GOT3 (cell line): ENCODE measurements around the gene HPCAL1.
"Not testable (repeated sequence)": the region's sequence is repeated elsewhere in the genome, so short reads cannot be mapped to it uniquely, and the experiment has no call there.

Source experiments
- DNase-seq: peaks from one replicate; lab custom pipeline; 2025; ENCODE audit warnings: mixed read lengths; lab: John Stamatoyannopoulos, UW

The HPCAL1 gene

DNA sequence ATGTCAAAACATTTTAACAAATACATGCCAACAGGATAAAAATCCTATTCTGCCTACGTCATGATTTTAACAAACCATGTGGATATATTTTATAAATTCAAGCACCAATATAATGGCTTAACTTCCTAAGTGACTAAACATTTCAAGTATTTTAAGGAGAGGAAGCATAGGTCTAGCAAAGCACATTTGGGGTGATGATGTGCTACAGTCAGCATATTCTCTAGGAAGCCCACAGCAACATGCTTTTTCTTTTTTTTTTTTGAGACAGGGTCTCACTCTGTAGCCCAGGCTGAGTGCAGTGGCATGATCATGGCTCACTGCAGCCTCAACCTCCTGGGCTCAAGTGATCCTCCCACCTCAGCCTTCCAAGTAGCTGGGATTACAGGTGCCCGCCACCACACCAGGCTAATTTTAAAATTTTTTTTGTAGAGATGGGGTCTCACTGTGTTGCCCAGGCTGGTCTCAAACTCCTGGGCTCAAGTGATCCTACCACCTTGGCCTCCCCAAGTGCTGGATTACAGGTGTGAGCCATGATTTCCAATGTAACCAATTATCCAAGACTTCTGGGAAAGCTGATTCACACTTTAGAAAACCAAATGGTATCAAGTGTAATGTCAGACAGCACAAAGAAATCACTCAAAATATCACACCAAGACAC lies 139.9 kb downstream of the HPCAL1 start:
- DNase-seq: not testable (repeated sequence)

DNA sequence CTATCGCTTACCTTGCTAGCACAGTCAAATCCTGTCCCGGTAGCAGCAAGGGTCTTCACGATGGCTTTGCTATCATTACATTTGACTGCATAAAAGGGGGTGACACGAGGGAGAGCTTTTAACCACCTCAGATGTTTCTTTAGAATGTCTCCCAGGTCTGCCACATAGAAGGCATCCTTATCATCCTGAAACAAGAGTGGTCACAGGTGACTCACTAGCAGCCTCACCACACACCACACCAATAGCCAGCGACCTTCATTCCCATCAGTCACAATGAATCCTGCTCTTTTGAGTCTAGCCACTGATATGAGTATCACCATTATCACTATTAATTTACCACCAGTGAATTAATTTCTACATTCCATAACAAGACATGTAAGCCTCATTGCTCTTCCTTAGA lies 141.8 kb downstream of the HPCAL1 start:
- DNase-seq: no peak

DNA sequence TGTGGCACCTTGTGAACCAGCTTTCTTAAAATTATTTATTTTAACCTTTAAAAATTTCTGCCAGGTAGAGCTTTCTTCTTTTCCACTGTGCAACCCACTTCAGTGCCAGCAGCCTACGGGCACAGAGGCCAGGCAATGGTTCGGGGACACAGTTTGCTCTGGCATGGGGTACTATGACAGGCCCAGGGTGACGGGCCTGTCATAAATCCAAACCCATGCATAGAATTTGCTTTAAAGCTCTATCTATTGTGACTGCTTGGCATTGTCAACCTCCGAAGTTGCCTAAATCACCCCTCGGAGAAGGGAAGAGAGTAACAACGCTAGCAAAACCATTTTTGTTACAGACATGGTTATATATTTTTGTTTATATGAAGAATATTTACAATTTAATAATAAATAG lies 143.9 kb downstream of the HPCAL1 start:
- DNase-seq: no peak

DNA sequence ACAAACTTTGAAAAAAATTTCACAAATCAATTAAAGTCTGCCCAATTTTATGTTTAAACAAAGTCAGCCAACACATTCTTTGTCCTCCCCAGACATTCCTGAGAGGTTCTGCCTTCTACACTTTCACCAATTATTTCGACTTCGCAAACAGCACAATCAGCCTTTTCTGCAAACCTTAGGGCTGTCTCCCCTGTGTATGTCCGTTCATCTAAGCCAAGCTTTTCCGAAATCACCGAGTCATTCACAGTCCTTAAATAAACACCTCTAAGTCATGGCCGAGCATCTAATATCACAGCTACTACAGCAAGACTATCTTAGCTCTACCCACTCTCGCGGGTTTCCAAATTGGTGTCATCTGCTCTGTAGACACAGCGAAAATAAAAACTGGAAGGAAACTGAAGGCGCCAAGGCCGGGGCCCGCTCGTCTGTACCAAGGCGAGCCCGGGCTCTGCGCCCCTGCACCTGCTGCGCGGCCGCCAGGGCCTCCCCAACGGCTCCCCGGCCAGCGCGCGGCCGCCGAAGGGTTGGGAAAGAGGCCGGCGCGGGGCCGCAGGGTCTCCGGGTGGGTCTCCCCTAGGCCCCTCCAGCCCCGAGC lies 144.7 kb downstream of the HPCAL1 start:
- DNase-seq: no peak

DNA sequence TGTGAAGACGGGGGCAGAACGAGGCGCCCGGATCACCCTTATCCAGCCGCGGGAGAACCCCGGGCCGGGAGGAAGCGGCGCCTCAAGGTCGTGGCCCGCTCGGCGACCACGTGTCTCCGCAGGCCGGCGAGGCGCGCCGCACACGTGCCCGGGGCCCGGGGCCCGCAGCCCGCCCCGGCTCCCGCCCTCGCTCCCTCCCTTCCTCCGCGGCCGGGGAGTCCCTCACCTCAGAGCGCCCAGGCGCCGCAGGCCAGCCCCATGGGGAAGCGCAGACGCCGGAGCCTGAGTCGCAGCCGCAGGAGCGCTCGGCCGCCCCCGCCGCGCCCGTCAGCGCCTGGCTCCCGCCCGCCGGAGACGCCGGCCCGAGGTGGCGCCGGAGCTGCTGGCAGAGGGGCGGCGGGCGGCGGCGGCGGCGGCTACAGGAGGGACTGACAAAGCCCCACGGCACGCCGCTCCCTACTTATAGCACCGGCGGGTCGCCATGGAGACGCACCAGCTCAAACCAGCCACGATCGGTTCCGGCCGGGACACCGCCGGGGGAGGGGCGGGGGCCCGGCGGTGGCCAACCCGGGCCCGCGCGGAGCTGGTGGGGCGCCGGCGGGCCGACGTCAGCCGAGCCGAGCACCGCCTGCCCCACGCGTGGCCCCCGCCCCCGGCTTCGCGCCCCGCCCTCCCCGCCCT lies 145.3 kb downstream of the HPCAL1 start, which contains the start of gene ODC1:
Gene ODC1 (minus strand): TSS at position 433 of the 681 bp plus-strand sequence. CDS start 3,295 bp downstream, outside the sequence.
- DNase-seq: peak; percentile 87

DNA sequence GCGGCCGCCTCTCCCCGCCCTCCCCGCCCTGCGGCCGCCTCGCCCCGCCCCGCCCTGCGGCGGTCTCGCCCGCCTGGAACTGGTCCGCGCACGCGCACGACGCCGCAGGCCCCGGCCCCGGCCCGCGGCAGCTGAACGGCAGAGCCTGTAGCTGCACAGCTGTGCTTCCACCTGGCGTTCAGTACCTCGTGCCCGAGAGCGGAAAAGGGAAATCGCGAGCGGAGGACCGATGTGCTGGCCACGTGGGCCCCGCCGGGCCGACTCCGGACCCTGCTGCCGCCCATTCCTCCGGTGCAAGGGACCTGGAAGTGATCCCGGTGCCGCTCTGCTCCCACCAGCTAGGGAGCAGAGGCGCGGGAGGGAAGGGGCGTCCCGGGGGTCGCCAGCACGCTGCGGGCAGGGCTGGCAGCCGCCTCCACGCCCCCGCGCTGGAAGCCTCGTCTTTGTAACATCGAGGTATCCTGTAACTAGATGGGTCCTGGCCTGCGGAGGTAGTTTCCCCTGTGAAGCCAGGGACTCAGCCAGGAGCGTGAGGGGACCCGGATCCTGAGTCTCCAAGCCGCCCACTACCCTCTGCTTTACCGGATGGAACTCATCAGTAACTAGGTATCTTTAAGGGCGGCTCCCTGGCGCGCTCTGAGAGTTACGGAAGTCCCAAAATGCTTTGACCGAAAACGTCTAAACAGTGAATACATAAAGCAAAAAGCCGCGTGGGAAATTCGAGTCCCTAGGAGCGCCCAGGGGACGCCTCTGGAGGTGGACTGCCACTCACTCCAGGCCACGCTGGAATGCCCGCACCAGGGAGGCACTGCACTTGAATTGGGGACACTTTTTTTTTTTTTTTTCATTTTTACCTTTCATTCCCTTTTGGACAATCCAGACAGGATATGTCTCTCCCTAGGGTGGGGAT lies 146.1 kb downstream of the HPCAL1 start:
- DNase-seq: no peak

DNA sequence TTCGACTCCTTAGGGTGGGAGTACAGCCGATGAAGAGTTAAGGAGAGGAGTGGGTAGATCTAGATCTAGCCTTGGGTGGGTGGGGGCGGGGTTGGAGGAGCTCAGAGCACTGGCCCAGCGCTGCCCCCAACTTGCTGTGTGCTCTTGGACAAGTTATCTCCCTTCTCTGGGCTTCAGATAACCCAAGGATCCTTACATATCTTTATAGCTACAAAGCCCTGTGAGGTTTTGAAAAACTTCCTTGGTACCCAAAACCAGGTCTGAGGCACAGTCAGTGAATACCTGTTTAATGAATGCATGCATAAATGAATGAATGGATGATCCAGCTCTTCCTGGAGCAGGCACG lies 146.8 kb downstream of the HPCAL1 start:
- no peak for DNase-seq

DNA sequence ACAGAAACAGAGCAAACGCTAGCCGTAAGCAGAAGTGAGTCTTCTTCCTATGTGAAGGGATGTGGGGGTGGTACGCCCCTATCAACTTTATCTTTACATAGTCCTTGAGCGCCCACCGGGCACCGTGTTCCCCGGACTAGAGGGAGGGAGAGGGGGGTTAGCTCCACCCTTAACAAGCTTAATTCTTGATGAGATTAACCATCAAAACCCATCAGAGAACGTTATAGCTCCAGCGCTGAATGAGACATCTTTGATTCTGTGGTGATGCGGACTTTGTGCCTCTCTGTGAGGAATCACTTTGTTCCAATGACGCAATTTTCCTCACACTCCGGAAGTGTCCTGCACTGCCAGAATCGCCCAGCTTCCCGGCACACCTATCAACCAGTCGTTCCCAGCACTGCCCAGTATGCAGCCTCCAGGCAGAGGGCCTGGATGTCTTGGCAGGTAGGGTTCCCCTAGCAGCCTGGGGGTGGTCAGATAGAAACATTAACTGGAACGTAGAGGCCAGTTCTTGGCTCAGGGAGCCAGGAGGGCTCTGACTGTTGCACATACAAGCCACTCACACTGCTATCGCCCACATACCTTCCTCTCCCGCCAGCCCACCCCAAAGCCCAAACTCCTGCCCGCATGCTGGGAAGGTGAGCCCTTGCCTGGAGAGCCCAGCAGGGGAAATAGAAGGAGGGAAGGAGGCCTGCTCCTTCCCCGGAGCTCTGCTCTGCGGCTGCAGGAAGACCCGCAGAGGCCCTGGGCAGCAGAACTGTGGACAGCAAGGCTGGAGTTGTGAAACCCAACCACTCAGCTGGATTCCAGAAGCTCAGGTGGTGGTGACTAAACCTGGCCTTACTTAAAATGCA lies 147.4 kb downstream of the HPCAL1 start:
- no peak for DNase-seq

DNA sequence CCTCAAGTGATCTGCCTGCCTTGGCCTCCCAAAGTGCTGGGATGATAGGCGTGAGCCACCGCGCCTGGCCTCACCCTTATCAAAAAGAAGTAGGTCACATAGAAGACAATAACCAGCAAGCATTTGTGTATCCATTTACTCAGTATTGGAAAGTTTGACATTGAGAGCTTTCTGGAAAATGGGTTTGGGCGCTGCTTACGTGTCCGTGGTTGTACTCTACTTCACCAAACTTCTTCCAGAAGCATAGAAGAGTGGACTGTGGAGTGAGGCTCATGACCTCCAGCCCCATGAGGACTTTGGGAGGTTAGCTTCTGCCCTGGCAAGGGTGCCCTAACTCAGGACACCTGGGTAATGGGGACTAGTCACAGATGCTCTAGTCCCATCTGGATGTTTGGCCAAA lies 149.1 kb downstream of the HPCAL1 start:
- no peak for DNase-seq

DNA sequence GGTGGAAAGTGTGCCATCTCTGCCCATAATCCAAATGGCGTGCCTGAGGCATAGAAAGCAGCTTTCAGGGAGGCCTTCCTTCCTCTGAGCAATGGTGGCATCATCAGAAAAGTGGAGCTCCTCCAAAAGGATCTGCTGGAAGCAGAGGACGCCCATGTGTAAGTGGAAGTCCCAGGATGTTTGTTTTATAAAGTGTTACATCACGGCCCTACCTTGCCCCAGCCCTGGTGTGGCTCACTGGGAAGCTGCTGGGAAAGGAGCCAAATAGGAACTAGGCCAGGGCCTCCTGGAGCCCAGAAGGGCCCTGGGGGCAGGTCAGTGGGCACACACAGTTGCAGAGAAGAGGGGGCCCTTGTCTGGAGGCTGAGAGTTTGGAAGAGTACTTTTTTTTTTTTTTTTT lies 149.6 kb downstream of the HPCAL1 start:
- peak; percentile 10 for DNase-seq

DNA sequence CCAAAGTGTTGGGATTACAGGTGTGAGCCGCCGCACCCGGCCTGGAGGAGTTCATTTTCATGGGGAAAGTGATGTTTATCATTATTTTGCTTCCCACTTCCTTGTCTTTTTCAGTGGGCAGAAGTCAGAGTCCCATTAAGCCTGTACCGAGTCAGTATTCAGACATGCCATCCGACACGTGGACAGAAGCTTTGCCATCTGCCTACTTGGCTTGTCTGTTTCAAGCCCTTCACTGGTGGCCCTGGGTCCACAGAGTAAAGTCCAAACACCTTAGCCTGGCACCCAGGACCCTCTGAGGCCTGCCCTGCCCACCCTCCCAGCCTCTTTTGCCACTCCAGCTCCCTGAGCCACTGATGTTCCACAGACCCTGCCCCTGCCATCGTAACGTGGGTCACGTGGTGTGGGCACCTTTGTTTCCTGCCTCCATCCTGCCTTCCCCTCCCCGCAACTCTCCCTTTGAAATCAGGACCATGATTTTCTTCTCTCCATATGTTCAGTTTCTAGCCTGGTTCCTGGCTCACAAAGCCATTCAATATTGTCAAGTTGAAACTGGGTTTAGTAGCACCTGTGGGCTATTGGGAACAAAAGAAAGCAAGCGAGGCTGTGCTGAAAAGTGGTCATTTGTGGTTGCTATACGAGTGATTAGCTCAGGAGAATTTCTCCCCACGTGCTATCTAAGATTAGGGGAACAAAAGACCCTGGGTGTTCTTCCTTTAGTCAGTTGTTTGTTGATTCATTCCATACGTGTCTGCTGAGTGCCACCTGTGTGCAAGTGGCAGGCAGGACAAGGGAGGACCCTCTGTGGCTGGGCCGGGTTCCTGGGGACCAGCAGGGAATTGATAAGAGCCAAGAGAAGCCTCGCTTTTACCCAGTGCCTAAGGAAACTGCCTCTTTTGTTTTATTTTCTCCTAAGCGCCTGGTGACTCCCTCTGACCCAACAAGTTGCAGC lies 150.5 kb downstream of the HPCAL1 start:
- no peak for DNase-seq

DNA sequence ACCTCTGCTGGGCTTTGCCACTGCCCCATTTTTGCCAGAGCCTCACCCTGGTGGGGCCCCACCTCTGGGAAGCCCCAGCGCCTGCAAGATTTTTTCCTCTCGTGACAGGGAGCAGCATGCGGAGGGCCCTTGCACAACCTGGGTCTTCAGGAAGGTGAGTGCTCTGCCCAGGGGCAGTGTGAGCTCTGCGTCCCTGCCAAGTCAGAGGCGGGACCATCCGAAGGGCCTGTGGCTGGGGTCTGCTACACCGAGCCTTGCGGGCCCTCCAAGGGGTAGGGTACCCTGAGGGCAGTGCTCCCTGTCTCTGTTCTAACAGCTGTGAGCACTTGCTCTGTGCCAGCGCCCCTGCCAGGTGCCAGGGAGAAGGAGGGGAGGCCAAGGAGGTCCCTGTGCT lies 151.2 kb downstream of the HPCAL1 start:
- no peak for DNase-seq

DNA sequence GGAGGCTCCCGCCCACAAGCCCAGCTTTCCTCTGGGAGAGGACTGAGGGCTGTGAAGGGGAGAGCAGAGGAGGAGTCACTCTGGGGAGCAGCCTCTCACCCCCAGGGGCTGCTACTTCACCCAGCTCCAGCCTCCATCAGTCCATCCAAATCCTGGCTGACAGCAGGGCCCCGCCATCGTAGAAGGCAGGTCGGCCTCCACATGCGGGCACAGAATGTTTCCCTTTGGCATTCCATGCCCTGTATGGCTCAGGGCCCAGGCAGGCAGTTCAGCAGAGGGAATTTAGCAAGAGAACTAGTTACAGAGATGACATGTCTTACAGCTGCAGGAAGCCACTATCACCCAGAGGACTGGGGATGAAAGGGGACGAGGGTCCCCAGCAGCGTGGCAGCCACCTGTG lies 151.8 kb downstream of the HPCAL1 start:
- no peak for DNase-seq

DNA sequence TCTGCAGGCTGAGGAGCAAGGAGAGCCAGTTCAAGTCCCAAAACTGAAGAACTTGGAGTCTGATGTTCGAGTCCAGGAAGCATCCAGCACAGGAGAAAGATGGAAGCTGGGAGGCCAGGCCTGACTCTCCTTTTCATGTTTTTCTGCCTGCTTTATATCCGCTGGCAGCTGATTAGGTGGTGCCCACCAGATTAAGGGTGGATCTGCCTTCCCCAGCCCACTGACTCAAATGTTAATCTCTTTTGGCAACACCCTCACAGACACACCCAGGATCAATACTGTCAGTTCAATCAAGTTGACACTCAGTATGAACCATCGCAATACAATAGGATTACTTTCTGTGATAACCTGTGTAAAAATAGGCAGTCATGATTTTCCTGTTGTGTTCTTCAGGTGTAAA lies 154.5 kb downstream of the HPCAL1 start:
- DNase-seq: not testable (repeated sequence)

DNA sequence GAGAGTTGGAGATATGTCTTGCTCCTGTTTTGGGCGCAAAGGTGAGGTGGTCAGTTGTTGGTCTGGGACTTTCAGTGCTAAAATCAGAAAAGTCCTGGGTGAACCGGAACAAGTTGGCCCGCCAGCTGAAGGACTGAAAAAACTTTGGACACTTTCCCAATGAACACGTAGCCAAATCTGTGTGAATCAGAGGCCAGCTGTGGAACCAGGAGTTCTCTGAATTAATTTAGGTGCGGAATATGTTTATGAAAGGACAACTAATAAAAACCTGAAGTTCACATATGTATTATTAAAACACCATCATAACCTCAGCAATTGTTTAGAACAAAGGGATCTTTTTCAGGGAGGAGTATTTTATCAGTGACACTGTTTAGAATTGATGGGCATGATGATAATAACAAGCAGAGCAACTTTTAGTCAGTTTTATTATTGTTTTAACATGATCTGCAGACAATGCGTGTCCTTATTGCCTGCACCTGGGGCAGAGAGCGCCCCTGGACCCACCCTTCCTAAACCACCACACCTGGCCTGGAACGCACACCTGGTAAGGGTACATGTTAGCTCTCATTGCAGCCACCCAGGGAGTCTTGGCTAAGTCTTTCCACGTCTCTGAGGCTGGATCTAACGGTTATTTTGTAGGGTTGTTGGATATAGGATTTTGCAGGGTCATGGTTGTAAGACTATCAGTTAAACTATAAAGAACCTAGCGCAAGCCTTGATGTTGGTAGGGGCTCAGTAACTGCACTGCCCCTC lies 155.3 kb downstream of the HPCAL1 start:
- no peak for DNase-seq

DNA sequence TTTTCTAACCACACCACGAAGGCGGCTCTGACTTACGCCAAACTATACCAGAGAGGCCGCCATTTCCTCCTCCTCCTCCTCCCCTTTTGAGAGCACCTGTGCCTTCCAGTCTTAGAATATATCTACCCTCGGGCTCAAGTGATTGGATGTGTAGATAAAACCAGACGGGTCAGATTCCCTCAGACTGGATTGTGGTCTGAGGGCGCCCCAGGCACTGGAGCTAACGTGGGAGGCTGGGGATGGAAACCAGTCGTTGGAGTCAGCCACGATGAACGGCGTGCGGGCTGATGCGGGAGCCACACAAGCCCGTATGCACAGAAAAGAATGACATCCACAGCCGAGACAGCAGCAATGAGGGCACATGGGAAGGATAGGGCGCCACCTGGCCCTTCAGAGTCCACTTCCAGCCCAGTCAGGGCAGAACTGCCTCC lies 157.7 kb downstream of the HPCAL1 start:
- DNase-seq: no peak

DNA sequence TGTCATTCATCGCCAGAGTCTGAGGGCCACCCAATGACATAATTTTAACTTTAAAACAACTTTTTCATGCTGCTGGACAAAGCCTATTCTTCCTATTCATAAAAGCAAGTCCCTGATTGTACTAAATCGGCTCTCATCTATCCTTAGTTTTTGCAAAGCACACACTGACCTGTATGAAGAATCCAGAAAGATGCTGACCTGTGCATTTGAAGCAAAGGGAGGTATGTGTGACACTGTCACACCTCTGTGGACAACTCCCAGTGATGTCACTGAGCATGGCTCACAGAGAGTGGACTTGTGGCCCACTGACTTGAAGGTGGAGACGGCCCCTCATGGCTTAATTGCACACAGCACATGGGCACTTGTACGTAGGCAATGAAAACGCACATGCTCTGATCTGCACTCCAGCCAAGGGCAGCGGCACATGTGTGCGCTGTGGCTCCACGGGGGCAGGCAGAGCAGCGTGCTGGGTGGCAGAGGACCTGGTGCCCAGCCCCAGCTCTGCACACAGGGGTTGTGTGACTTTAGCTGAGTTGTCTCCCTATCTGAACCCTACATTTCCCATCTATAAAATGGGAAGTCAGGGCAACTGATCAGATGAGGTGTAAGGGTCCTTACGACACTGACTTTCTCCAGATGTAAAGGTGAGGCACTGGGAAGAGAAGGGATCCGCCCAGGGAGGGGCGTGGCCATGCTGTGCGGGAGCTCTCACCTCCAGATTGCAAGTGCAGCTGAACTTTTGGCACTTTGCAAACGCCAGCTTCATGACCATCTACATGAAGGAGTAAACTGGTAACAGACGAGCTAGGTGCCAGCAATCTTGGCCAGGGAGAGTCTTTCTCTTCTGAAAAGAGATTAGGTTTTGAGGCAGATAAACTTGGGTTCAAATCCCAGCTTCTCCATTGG lies 159.7 kb downstream of the HPCAL1 start:
- no peak for DNase-seq

DNA sequence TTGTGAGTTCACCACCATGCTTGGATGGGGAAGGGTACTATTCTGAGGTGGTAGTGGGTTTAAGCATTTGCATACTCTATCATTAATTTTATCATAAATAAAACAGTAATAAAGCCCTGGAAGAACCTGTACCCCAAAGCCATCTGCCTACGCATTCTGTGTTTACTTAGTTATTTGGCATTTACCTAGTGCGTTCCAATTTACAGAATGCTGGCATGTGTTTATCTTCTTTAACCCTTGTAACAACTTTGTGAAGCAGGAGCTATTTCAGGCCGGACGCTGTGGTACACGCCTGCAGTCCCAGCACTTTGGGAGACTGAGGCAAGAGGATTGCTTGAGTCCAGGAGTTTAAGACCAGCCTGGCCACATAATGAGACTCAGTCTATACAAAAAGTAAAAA lies 163.2 kb downstream of the HPCAL1 start:
- DNase-seq: no peak
